Aorta (tissue), 5 donors: ENCODE measurements around the gene FAT3. TPM values are rescaled to one million over a fixed set of nuclear protein-coding genes. Genes with fewer than 3 reads are reported as not detected.

Experiments
- ATAC-seq: fragments of 200-7000 bp; cut with Tn5 transposase; one replicate; pipeline ENCODE4 v1.9.1; 2022; ENCODE audit warnings: moderate library complexity; ENCODE audit not compliant: low FRiP score
- DNase-seq, 2 donors: peaks; one replicate each; pipeline ENCODE4 v3.0.0-alpha.2; 2020
- H3K27ac ChIP-seq, 2 donors: one replicate each; pipeline ENCODE4 v1.5.1; 2013; ENCODE audit warnings: low read length in 2 of 2, mild to moderate bottlenecking in 2 of 2, moderate library complexity in 2 of 2, control low read depth in 1 of 2, inconsistent platforms in 1 of 2, low read depth in 1 of 2
- H3K27me3 ChIP-seq, 2 donors: one replicate each; pipeline ENCODE4 v1.6.1; 2013; ENCODE audit warnings: control low read depth in 1 of 2, low read length in 1 of 2, mild to moderate bottlenecking in 1 of 2, moderate library complexity in 1 of 2; ENCODE audit not compliant: insufficient read depth in 2 of 2, control insufficient read depth in 1 of 2
- H3K36me3 ChIP-seq, 2 donors: one replicate each; pipeline ENCODE4 v1.6.1; 2013; ENCODE audit warnings: control low read depth in 1 of 2, low read length in 1 of 2, mild to moderate bottlenecking in 1 of 2; ENCODE audit not compliant: insufficient read depth in 2 of 2, control insufficient read depth in 1 of 2
- H3K4me1 ChIP-seq, 2 donors: one replicate each; pipeline ENCODE4 v1.6.1; 2013; ENCODE audit warnings: low read length in 2 of 2, control low read depth in 1 of 2, mild to moderate bottlenecking in 1 of 2, moderate library complexity in 1 of 2; ENCODE audit not compliant: insufficient read depth in 2 of 2, control insufficient read depth in 1 of 2
- H3K4me3 ChIP-seq, 2 donors: one replicate each; pipeline ENCODE4 v1.5.1; 2013; ENCODE audit warnings: low read length in 2 of 2, control low read depth in 1 of 2, mild to moderate bottlenecking in 1 of 2
- H3K9me3 ChIP-seq: one replicate; pipeline ENCODE4 v1.6.1; 2013; ENCODE audit warnings: mild to moderate bottlenecking, low read length; ENCODE audit not compliant: control insufficient read depth
- WGBS, 2 donors: extraction: QIAGEN DNeasy Blood & Tissue Kit; methylation state at CpG; one replicate each; pipeline ENCODE4 v1.1.7; 2013; 5-methylcytosine and 5-hydroxymethylcytosine counted together
- intact Hi-C, 2 donors: fragments of 100-400 bp; cut with DNase I; formaldehyde crosslinking; loops; one replicate each; pipeline versions ENCODE4 v1.14.2 to v1.15.0; 2022
- polyA plus RNA-seq, 2 donors: library from polyadenylated mRNA; stranded (reverse); fragments of 200-250 nt; gene quantifications; one replicate each; pipeline ENCODE4 v1.2.3, GENCODE V29; 2013
- total RNA-seq, 2 donors: library from RNA; stranded (reverse); fragmentation: NEBNext Ultra II Directional; extraction: Animal tissue kit (Norgen Biotek cat#: 25700); gene quantifications; one replicate each; pipeline ENCODE4 v1.2.1, GENCODE V29; 2021
- donor health status: healthy with polysubstance abuse.
- donor health status: Bipolar disorder and iron deficiency.
- donor health status: DM: no; HTN: no; CAD: no.
- donor health status: DM: no; HTN: no; CAD: no.
- donor health status: DM: yes; HTN: yes; CAD: no.

The FAT3 gene
- total and polyA plus RNA-seq, 4 donors = 4.0 to 37.5 (median 13.0) TPM

GRCh38 chr11:92204731-92205130 lies 19.9 kb upstream of the FAT3 start:
- H3K9me3 ChIP-seq = no peaks in the 10 kb centered on the region
- ATAC-seq (peak; percentile 59), DNase-seq (no peak)
- H3K4me1 ChIP-seq = peaks cover 2 to 4% of the 10 kb centered on the region in 2 donors
- no peak overlapping the region for H3K27ac ChIP-seq
- no peak overlapping the region for H3K4me3 ChIP-seq
- WGBS, 2 donors = 4 to 7% methylated on average over 2 of the region's 2 CpGs
- no peaks in the 10 kb centered on the region for H3K27me3 ChIP-seq
- no peaks in the 10 kb centered on the region for H3K36me3 ChIP-seq
- intact Hi-C loops = no loop called here

GRCh38 chr11:92206441-92206840 lies 18.2 kb upstream of the FAT3 start:
- intact Hi-C loops = no loop called here
- no peak for DNase-seq
- 92% methylated on average over 2 of the region's 2 CpGs for WGBS, 2 donors

GRCh38 chr11:92211576-92212167 lies 12.9 kb upstream of the FAT3 start:
- no peaks in the 10 kb centered on the region for H3K4me1 ChIP-seq
- no peaks in the 10 kb centered on the region for H3K36me3 ChIP-seq
- no peaks in the 10 kb centered on the region for H3K27me3 ChIP-seq
- no peaks in the 10 kb centered on the region for H3K9me3 ChIP-seq
- 56 to 65% methylated on average over 5 of the region's 5 CpGs for WGBS, 2 donors
- H3K4me3 ChIP-seq = no peak overlapping the region
- H3K27ac ChIP-seq = no peak overlapping the region
- DNase-seq (peak in 1 of 2 donors; percentile 52), ATAC-seq (no peak)
- intact Hi-C loops = loop anchor here (5.0 to 10.0 kb wide), 2 partner anchors 343 to 676 kb away; no protein-coding TSS in a partner anchor

More at GRCh38 chr11:92206441-92206840, 18.2 kb upstream of the FAT3 start:
- Histone ChIP-seq H3K27ac (no peak overlapping the region), H3K9me3 (no peaks in the 10 kb centered on the region), H3K27me3 (no peaks in the 10 kb centered on the region), H3K36me3 (no peaks in the 10 kb centered on the region), H3K4me3 (no peak overlapping the region), H3K4me1 (peaks cover 2 to 4% of the 10 kb centered on the region in 2 donors)
- no peak for ATAC-seq

GRCh38 chr11:92212530-92212929 lies 12.1 kb upstream of the FAT3 start:
- ATAC-seq (no peak), DNase-seq (no peak)
- H3K36me3 ChIP-seq = no peaks in the 10 kb centered on the region
- H3K9me3 ChIP-seq = no peaks in the 10 kb centered on the region
- no peak overlapping the region for H3K4me3 ChIP-seq
- intact Hi-C loops = loop anchor here (5.0 to 10.0 kb wide), 2 partner anchors 342 to 675 kb away; no protein-coding TSS in a partner anchor
- H3K4me1 ChIP-seq = no peaks in the 10 kb centered on the region
- WGBS, 2 donors = 70 to 77% methylated on average over 1 of the region's 1 CpG
- no peak overlapping the region for H3K27ac ChIP-seq
- H3K27me3 ChIP-seq = no peaks in the 10 kb centered on the region

- intact Hi-C loops = loop anchor here in 1 of 2 donors (10.0 kb wide), 1 partner anchor 338 kb away; no protein-coding TSS in a partner anchor
- Histone ChIP-seq H3K27me3 (no peaks in the 10 kb centered on the region), H3K4me1 (no peaks in the 10 kb centered on the region), H3K27ac (no peak overlapping the region), H3K9me3 (no peaks in the 10 kb centered on the region), H3K4me3 (no peak overlapping the region), H3K36me3 (no peaks in the 10 kb centered on the region)
- ATAC-seq = no peak
- 89 to 96% methylated on average over 3 of the region's 3 CpGs for WGBS, 2 donors
- DNase-seq = no peak
Measured at GRCh38 chr11:92216789-92217188, 7.8 kb upstream of the FAT3 start.

- no peaks in the 10 kb centered on the region for H3K36me3 ChIP-seq
- H3K27me3 ChIP-seq = no peaks in the 10 kb centered on the region
- DNase-seq (no peak), ATAC-seq (no peak)
- no peak overlapping the region for H3K27ac ChIP-seq
- H3K4me3 ChIP-seq = no peak overlapping the region
- H3K9me3 ChIP-seq = no peaks in the 10 kb centered on the region
- WGBS, 2 donors = 67 to 75% methylated on average over 4 of the region's 4 CpGs
- intact Hi-C loops = loop anchor here in 1 of 2 donors (10.0 kb wide), 1 partner anchor 335 kb away; no protein-coding TSS in a partner anchor
- no peaks in the 10 kb centered on the region for H3K4me1 ChIP-seq
Measured at GRCh38 chr11:92219476-92219875, 5.1 kb upstream of the FAT3 start.

- Histone ChIP-seq H3K4me3 (no peak overlapping the region), H3K27me3 (no peaks in the 10 kb centered on the region), H3K27ac (no peak overlapping the region), H3K4me1 (no peaks in the 10 kb centered on the region), H3K9me3 (no peaks in the 10 kb centered on the region), H3K36me3 (no peaks in the 10 kb centered on the region)
- DNase-seq = no peak
- WGBS, 2 donors = 89 to 93% methylated on average over 1 of the region's 1 CpG
- intact Hi-C loops = loop anchor here in 1 of 2 donors (10.0 kb wide), 3 partner anchors 52 to 322 kb away; no protein-coding TSS in a partner anchor
- no peak for ATAC-seq
Measured at GRCh38 chr11:92222701-92223100, 1.9 kb upstream of the FAT3 start.

- Histone ChIP-seq H3K27me3 (no peaks in the 10 kb centered on the region), H3K27ac (no peak overlapping the region), H3K4me1 (no peaks in the 10 kb centered on the region), H3K9me3 (no peaks in the 10 kb centered on the region), H3K4me3 (peak overlapping the region; percentile 8 to 67), H3K36me3 (no peaks in the 10 kb centered on the region)
- 3 to 4% methylated on average over 8 of the region's 8 CpGs for WGBS, 2 donors
- DNase-seq (no peak), ATAC-seq (no peak)
- intact Hi-C loops = loop anchor here in 1 of 2 donors (10.0 kb wide), 3 partner anchors 51 to 321 kb away; no protein-coding TSS in a partner anchor
Measured at GRCh38 chr11:92224054-92224406, 588 bp upstream of the FAT3 start.

- DNase-seq = peak; percentile 48 to 76
- peak overlapping the region in 1 of 2 donors; percentile 30 for H3K27ac ChIP-seq
Measured at GRCh38 chr11:92225125-92225567, 528 bp downstream of the FAT3 start.

More at GRCh38 chr11:92225125-92225567, 528 bp downstream of the FAT3 start:
- Histone ChIP-seq H3K9me3 (no peaks in the 10 kb centered on the region), H3K36me3 (no peaks in the 10 kb centered on the region), H3K4me3 (peak overlapping the region; percentile 6 to 67), H3K27me3 (no peaks in the 10 kb centered on the region), H3K4me1 (no peaks in the 10 kb centered on the region)
- intact Hi-C loops = loop anchor here in 1 of 2 donors (10.0 kb wide), 3 partner anchors 50 to 320 kb away; no protein-coding TSS in a partner anchor
- ATAC-seq = peak; percentile 8
- WGBS, 2 donors = 1% methylated on average over 33 to 34 of the region's 34 CpGs
